Suprapubic skin (tissue), 4 donors: Measurements from ENCODE around the gene CCDC85C. TPM values are rescaled to one million over a fixed set of nuclear protein-coding genes. Genes with fewer than 3 reads are reported as not detected.

Source experiments
- DNase-seq, 2 donors: peaks; one replicate each; pipeline ENCODE4 v3.0.0-alpha.2; 2019; ENCODE audit warnings: low spot score in 2 of 2
- H3K27ac ChIP-seq: fragments of 200-600 bp; sonication (generic); one replicate; pipeline ENCODE4 v1.5.1; 2019
- H3K27me3 ChIP-seq: fragments of 200-600 bp; sonication (generic); one replicate; pipeline ENCODE4 v1.5.1; 2019
- H3K36me3 ChIP-seq: fragments of 200-600 bp; sonication (generic); one replicate; pipeline ENCODE4 v1.5.1; 2019
- H3K4me1 ChIP-seq: fragments of 200-600 bp; sonication (generic); one replicate; pipeline ENCODE4 v1.5.1; 2019
- H3K4me3 ChIP-seq: fragments of 200-600 bp; sonication (generic); one replicate; pipeline ENCODE4 v1.5.1; 2019; ENCODE audit warnings: mild to moderate bottlenecking
- H3K9me3 ChIP-seq: fragments of 200-600 bp; sonication (generic); one replicate; pipeline ENCODE4 v1.5.1; 2019
- CTCF ChIP-seq, 2 donors: fragments of 200-600 bp in 1 of 2; fragments of 450-650 bp in 1 of 2; sonication (generic) in 1 of 2; IDR thresholded peaks; one replicate each; pipeline ENCODE4 v1.5.1; 2016 to 2019; ENCODE audit warnings: antibody characterized with exemption in 2 of 2, mild to moderate bottlenecking in 1 of 2, moderate library complexity in 1 of 2
- EP300 ChIP-seq: sonication (generic); formaldehyde crosslinking; IDR thresholded peaks from one replicate; pipeline ENCODE4 v1.6.1; 2017; ENCODE audit warnings: antibody characterized with exemption
- POLR2A ChIP-seq, 2 donors: fragments of 450-650 bp; IDR thresholded peaks; one replicate each; pipeline ENCODE4 v1.6.1; 2017; ENCODE audit warnings: antibody characterized with exemption in 2 of 2, mild to moderate bottlenecking in 2 of 2, moderate library complexity in 2 of 2
- POLR2AphosphoS5 ChIP-seq, 3 donors: sonication (generic); formaldehyde crosslinking; IDR thresholded peaks; one replicate each; pipeline ENCODE4 v1.6.1; 2017; ENCODE audit warnings: antibody characterized with exemption in 3 of 3
- WGBS: methylation state at CpG from one replicate; pipeline ENCODE4 v1.1.5; 2018; 5-methylcytosine and 5-hydroxymethylcytosine counted together
- total RNA-seq, 4 donors: library from RNA; depleted of rRNA; stranded (reverse); fragments of >200 nt; gene quantifications; one replicate each; pipeline ENCODE4 v1.1.0, GENCODE V29; 2016

Gene CCDC85C
- total RNA-seq, 4 donors from 2014 or later: 18.8 to 53.2 (median 48.0) TPM

- WGBS: 59% methylated on average over 15 of the region's 16 CpGs
- no peaks in the 10 kb centered on the region for H3K9me3 ChIP-seq
- peaks cover 4% of the 10 kb centered on the region for H3K36me3 ChIP-seq
- H3K4me1 ChIP-seq: peaks cover 20% of the 10 kb centered on the region
- no peak for TF ChIP-seq POLR2A (IDR thresholded peaks at IDR 0.05)
- no peak for TF ChIP-seq EP300
- TF ChIP-seq CTCF (IDR thresholded peaks at IDR 0.05): no peak
- DNase-seq: no peak
- no peak overlapping the region for H3K4me3 ChIP-seq
- no peak overlapping the region for H3K27ac ChIP-seq
- no peaks in the 10 kb centered on the region for H3K27me3 ChIP-seq
Measured at GRCh38 chr14:99524091-99524661, 79.8 kb downstream of the CCDC85C start.

- Histone ChIP-seq H3K4me1 (peaks cover 21% of the 10 kb centered on the region), H3K36me3 (peaks cover 4% of the 10 kb centered on the region), H3K27ac (no peak overlapping the region), H3K9me3 (no peaks in the 10 kb centered on the region), H3K4me3 (no peak overlapping the region), H3K27me3 (no peaks in the 10 kb centered on the region)
- TF ChIP-seq POLR2AphosphoS5 (IDR thresholded peaks at IDR 0.05): no peak
- TF ChIP-seq POLR2A (IDR thresholded peaks at IDR 0.05): no peak
- no peak for TF ChIP-seq EP300
- TF ChIP-seq CTCF (IDR thresholded peaks at IDR 0.05): no peak
- WGBS: 82% methylated on average over 4 of the region's 5 CpGs
- DNase-seq: no peak
Measured at GRCh38 chr14:99523704-99524055, 80.3 kb downstream of the CCDC85C start.

GRCh38 chr14:99522934-99523703 is 80.9 kb downstream of the CCDC85C start:
- WGBS: 71% methylated on average over 12 of the region's 14 CpGs
- H3K36me3 ChIP-seq: peaks cover 4% of the 10 kb centered on the region
- H3K4me1 ChIP-seq: peaks cover 25% of the 10 kb centered on the region
- no peak overlapping the region for H3K4me3 ChIP-seq
- no peaks in the 10 kb centered on the region for H3K27me3 ChIP-seq
- no peaks in the 10 kb centered on the region for H3K9me3 ChIP-seq
- DNase-seq: no peak
- no peak for TF ChIP-seq POLR2A (IDR thresholded peaks at IDR 0.05)
- TF ChIP-seq CTCF (IDR thresholded peaks at IDR 0.05): no peak
- no peak for TF ChIP-seq EP300
- TF ChIP-seq POLR2AphosphoS5 (IDR thresholded peaks at IDR 0.05): no peak
- no peak overlapping the region for H3K27ac ChIP-seq

- DNase-seq: no peak
- Histone ChIP-seq H3K9me3 (no peaks in the 10 kb centered on the region), H3K4me1 (peaks cover 29% of the 10 kb centered on the region), H3K27ac (no peak overlapping the region), H3K27me3 (no peaks in the 10 kb centered on the region), H3K36me3 (peaks cover 4% of the 10 kb centered on the region), H3K4me3 (no peak overlapping the region)
- TF ChIP-seq POLR2AphosphoS5 (IDR thresholded peaks at IDR 0.05): no peak
- TF ChIP-seq CTCF (IDR thresholded peaks at IDR 0.05): no peak
- no peak for TF ChIP-seq POLR2A (IDR thresholded peaks at IDR 0.05)
- no peak for TF ChIP-seq EP300
- WGBS: 50% methylated on average over 5 of the region's 12 CpGs
Measured at GRCh38 chr14:99522457-99522891, 81.5 kb downstream of the CCDC85C start.

- 80% methylated on average over 14 of the region's 18 CpGs for WGBS
- peaks cover 29% of the 10 kb centered on the region for H3K4me1 ChIP-seq
- DNase-seq: no peak
- H3K27ac ChIP-seq: no peak overlapping the region
- no peak for TF ChIP-seq EP300
- no peak for TF ChIP-seq CTCF (IDR thresholded peaks at IDR 0.05)
- no peak for TF ChIP-seq POLR2A (IDR thresholded peaks at IDR 0.05)
- TF ChIP-seq POLR2AphosphoS5 (IDR thresholded peaks at IDR 0.05): no peak
- H3K9me3 ChIP-seq: no peaks in the 10 kb centered on the region
- peaks cover 4% of the 10 kb centered on the region for H3K36me3 ChIP-seq
- H3K4me3 ChIP-seq: no peak overlapping the region
- H3K27me3 ChIP-seq: no peaks in the 10 kb centered on the region
Measured at GRCh38 chr14:99522025-99522401, 82.0 kb downstream of the CCDC85C start.
